C4-2B (cell line): Measurements from ENCODE around the gene NME7.

Experiments used
- ZFX ChIP-seq: fragments of 450-650 bp; IDR thresholded peaks from 2 replicates; pipeline ENCODE4 v1.6.1; 2017
- TF ChIP-seq, protein P1 (sequence below): fragments of 450-650 bp; conservative IDR thresholded peaks from 2 replicates; pipeline ENCODE4 v1.5.1; 2017; ENCODE audit warnings: mild to moderate bottlenecking

GRCh38 chr1:169094897-169095569, 272.6 kb downstream of the NME7 start:
- TF ChIP-seq, protein P1, sequence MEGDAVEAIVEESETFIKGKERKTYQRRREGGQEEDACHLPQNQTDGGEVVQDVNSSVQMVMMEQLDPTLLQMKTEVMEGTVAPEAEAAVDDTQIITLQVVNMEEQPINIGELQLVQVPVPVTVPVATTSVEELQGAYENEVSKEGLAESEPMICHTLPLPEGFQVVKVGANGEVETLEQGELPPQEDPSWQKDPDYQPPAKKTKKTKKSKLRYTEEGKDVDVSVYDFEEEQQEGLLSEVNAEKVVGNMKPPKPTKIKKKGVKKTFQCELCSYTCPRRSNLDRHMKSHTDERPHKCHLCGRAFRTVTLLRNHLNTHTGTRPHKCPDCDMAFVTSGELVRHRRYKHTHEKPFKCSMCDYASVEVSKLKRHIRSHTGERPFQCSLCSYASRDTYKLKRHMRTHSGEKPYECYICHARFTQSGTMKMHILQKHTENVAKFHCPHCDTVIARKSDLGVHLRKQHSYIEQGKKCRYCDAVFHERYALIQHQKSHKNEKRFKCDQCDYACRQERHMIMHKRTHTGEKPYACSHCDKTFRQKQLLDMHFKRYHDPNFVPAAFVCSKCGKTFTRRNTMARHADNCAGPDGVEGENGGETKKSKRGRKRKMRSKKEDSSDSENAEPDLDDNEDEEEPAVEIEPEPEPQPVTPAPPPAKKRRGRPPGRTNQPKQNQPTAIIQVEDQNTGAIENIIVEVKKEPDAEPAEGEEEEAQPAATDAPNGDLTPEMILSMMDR: no peak
- no peak for TF ChIP-seq ZFX
